IPS-15b (cell line): ENCODE data around the gene HOXB1.

Experiments used
- H3K27me3 ChIP-seq: one replicate; pipeline ENCODE4 v1.6.1; 2013; ENCODE audit warnings: low read length; ENCODE audit not compliant: control insufficient read depth, insufficient read depth
- H3K36me3 ChIP-seq: one replicate; pipeline ENCODE4 v1.6.1; 2013; ENCODE audit warnings: low read length; ENCODE audit not compliant: control insufficient read depth, insufficient read depth
- H3K4me1 ChIP-seq: one replicate; pipeline ENCODE4 v1.6.1; 2013; ENCODE audit warnings: mild to moderate bottlenecking, low read length; ENCODE audit not compliant: control insufficient read depth, insufficient read depth
- H3K4me3 ChIP-seq: one replicate; pipeline ENCODE4 v1.5.1; 2013; ENCODE audit warnings: low read depth, low read length
- H3K9ac ChIP-seq: one replicate; pipeline ENCODE4 v1.6.1; 2013; ENCODE audit warnings: low read depth, mild to moderate bottlenecking, low read length
- H3K9me3 ChIP-seq: one replicate; pipeline ENCODE4 v1.6.1; 2013; ENCODE audit warnings: mild to moderate bottlenecking, low read length; ENCODE audit not compliant: control insufficient read depth, insufficient read depth

HOXB1 gene

GRCh38 chr17:48556576-48557401 is 26.0 kb upstream of the HOXB1 start:
- Histone ChIP-seq H3K4me3 (no peak overlapping the region), H3K36me3 (no peaks in the 10 kb centered on the region), H3K27me3 (peaks cover 98% of the 10 kb centered on the region), H3K9ac (no peak overlapping the region), H3K9me3 (no peaks in the 10 kb centered on the region), H3K4me1 (no peaks in the 10 kb centered on the region)

- no peaks in the 10 kb centered on the region for H3K4me1 ChIP-seq
- no peak overlapping the region for H3K4me3 ChIP-seq
Measured at GRCh38 chr17:48556229-48556575, 25.4 kb upstream of the HOXB1 start.

GRCh38 chr17:48555258-48556228 is 24.7 kb upstream of the HOXB1 start:
- Histone ChIP-seq H3K9ac (no peak overlapping the region), H3K9me3 (no peaks in the 10 kb centered on the region), H3K36me3 (no peaks in the 10 kb centered on the region), H3K27me3 (peaks cover 96% of the 10 kb centered on the region), H3K4me1 (no peaks in the 10 kb centered on the region), H3K4me3 (peak overlapping the region; percentile 30)

More at GRCh38 chr17:48556229-48556575, 25.4 kb upstream of the HOXB1 start:
- Histone ChIP-seq H3K36me3 (no peaks in the 10 kb centered on the region), H3K9me3 (no peaks in the 10 kb centered on the region), H3K27me3 (peaks cover 98% of the 10 kb centered on the region), H3K9ac (no peak overlapping the region)

GRCh38 chr17:48554412-48555257 is 23.8 kb upstream of the HOXB1 start:
- Histone ChIP-seq H3K9ac (no peak overlapping the region), H3K4me1 (peaks cover 3% of the 10 kb centered on the region), H3K4me3 (peak overlapping the region; percentile 30), H3K27me3 (peaks cover 96% of the 10 kb centered on the region), H3K36me3 (no peaks in the 10 kb centered on the region), H3K9me3 (no peaks in the 10 kb centered on the region)

- Histone ChIP-seq H3K9me3 (no peaks in the 10 kb centered on the region), H3K9ac (no peak overlapping the region), H3K4me3 (no peak overlapping the region), H3K27me3 (peaks cover 96% of the 10 kb centered on the region), H3K4me1 (peaks cover 9% of the 10 kb centered on the region), H3K36me3 (no peaks in the 10 kb centered on the region)
Measured at GRCh38 chr17:48553826-48554225, 23.0 kb upstream of the HOXB1 start.

- Histone ChIP-seq H3K4me3 (peak overlapping the region; percentile 13), H3K4me1 (peaks cover 13% of the 10 kb centered on the region), H3K9me3 (no peaks in the 10 kb centered on the region), H3K27me3 (peaks cover 95% of the 10 kb centered on the region), H3K9ac (no peak overlapping the region), H3K36me3 (no peaks in the 10 kb centered on the region)
Measured at GRCh38 chr17:48553190-48553547, 22.4 kb upstream of the HOXB1 start.

- Histone ChIP-seq H3K9ac (no peak overlapping the region), H3K4me1 (peaks cover 19% of the 10 kb centered on the region), H3K27me3 (peaks cover 95% of the 10 kb centered on the region), H3K9me3 (no peaks in the 10 kb centered on the region), H3K36me3 (no peaks in the 10 kb centered on the region), H3K4me3 (peak overlapping the region; percentile 30)
Measured at GRCh38 chr17:48552466-48553189, 21.8 kb upstream of the HOXB1 start.

- no peaks in the 10 kb centered on the region for H3K36me3 ChIP-seq
- no peaks in the 10 kb centered on the region for H3K9me3 ChIP-seq
- no peak overlapping the region for H3K9ac ChIP-seq
- peak overlapping the region; percentile 30 for H3K4me3 ChIP-seq
- H3K27me3 ChIP-seq: peaks cover 95% of the 10 kb centered on the region
- H3K4me1 ChIP-seq: peaks cover 26% of the 10 kb centered on the region
Measured at GRCh38 chr17:48551596-48552465, 21.0 kb upstream of the HOXB1 start.

GRCh38 chr17:48551214-48551555 is 20.4 kb upstream of the HOXB1 start:
- Histone ChIP-seq H3K27me3 (peaks cover 95% of the 10 kb centered on the region), H3K9me3 (no peaks in the 10 kb centered on the region), H3K36me3 (no peaks in the 10 kb centered on the region), H3K4me3 (no peak overlapping the region), H3K9ac (no peak overlapping the region), H3K4me1 (peaks cover 31% of the 10 kb centered on the region)

- Histone ChIP-seq H3K27me3 (peaks cover 95% of the 10 kb centered on the region), H3K4me1 (peaks cover 34% of the 10 kb centered on the region), H3K36me3 (no peaks in the 10 kb centered on the region), H3K4me3 (peak overlapping the region; percentile 30), H3K9me3 (no peaks in the 10 kb centered on the region), H3K9ac (no peak overlapping the region)
Measured at GRCh38 chr17:48550502-48551213, 19.8 kb upstream of the HOXB1 start.
